ENCODE measurements around the gene BRSK1.

BRSK1 gene

DNA sequence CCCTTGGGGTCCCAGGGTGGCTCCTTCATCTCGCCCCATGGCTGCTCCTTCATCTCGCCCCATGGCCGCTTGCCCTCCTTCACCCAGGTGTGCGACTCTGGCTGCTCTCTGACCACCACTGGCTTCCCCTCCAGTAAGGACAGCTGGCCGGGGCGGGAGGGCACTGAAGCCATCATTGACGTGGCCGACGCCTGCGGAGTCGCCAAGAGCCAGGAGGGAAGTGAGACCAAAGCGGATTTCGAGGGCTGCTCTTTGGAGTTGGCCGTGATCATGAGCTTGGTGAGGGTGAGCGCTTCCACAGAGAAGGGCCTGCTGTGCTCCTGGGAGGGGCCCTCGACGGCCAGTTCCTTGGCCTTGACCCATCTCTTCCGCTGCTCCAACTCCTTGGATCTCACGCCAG lies 74.7 kb downstream of the BRSK1 start:
- no peak for DNase-seq

DNA sequence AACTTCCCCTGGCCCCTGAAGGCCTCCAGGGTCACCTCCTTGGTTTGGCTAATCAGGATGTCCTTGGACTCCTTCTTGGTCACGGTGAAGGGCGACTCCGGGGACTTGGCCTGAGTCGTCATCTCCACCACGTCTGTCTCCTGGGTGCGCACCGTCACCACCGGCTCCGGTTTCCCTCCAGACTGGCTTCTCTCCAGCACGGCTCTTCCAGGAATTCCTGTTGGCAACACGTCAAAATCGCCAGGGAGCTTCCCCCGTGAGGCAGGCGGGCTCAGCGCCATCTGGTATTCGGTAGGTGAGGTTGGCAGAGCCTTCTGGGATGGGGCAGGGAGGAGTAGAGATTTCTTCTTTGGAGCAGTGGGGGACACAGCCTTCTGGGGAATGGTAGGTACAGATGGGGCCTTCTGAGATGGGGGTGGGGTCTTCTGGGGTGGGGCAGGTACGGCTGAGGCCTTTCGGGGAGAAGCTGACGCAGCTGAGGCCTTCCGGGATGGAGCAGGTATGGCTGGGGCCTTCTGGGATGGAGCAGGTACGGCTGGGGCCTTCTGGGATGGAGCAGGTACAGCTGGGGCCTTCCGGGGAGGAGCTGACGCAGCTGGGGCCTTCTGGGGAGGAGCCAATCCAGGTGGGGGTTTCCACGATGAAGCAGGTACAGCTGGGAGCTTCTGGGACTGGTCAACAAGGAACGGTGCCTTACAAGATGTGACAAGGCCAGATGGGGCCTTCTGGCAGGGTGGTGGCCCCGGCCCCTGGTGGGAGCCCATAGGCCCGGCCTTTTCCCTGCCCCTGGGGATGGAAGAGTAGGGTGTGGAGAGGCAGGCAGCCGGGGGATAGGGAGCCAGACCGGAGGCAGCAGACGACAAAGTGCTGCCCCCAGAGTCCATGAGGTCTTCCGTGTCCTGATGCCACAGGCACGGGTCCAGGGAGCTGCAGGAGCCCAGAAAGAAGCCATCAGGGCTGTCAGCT lies 75.4 kb downstream of the BRSK1 start:
- DNase-seq, result no peak

DNA sequence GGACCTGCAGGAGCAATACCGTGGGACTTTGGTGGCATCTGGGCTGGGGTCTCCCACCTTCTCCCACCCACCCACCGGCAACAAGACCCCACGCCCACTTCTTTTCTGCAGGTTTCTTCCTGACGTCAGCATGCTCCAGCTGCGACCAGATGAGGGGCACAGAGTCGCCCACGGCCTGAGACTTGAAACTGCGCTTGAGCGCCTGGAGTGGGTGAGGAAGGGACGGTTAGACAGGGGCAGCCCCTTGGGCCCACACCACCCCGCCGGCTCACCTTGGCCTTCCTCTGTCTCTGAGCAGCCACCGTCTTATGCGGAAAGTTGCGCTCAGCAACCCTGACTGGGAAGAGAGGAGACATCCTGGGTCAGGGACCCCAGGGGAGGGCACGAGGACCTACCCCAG lies 77.1 kb downstream of the BRSK1 start:
- DNase-seq, result no peak

All from activated effector memory CD4-positive, alpha-beta T cell treated with Interleukin-2 at 50 U/mL for 16 hours (primary cell).